Osteocyte (in vitro differentiated cells): ENCODE results near the gene SALL4. TPM values are rescaled to one million over a fixed set of nuclear protein-coding genes. Genes with fewer than 3 reads are reported as not detected.
"Not testable (repeated sequence)": the region's sequence is repeated elsewhere in the genome, so short reads cannot be mapped to it uniquely, and the experiment has no call there.

Experiments used
- DNase-seq: peaks from one replicate; pipeline ENCODE4 v3.0.0; 2021; ENCODE audit warnings: mixed read lengths; ENCODE audit not compliant: unreplicated experiment; ENCODE audit errors: extremely low spot score
- H3K27ac Mint-ChIP-seq: one replicate; pipeline ENCODE4 v1.8.0; 2021; ENCODE audit warnings: mild to moderate bottlenecking, mixed read lengths; ENCODE audit not compliant: unreplicated experiment
- H3K27me3 Mint-ChIP-seq: one replicate; pipeline ENCODE4 v1.8.0; 2021; ENCODE audit warnings: mixed read lengths; ENCODE audit not compliant: unreplicated experiment
- H3K36me3 Mint-ChIP-seq: one replicate; pipeline ENCODE4 v1.8.0; 2021; ENCODE audit warnings: mixed read lengths; ENCODE audit not compliant: unreplicated experiment
- H3K4me1 Mint-ChIP-seq: one replicate; pipeline ENCODE4 v1.8.0; 2021; ENCODE audit warnings: mixed read lengths; ENCODE audit not compliant: unreplicated experiment
- H3K4me3 Mint-ChIP-seq: one replicate; pipeline ENCODE4 v1.8.0; 2021; ENCODE audit warnings: mild to moderate bottlenecking, moderate library complexity, mixed read lengths; ENCODE audit not compliant: unreplicated experiment
- H3K9me3 Mint-ChIP-seq: one replicate; pipeline ENCODE4 v1.8.0; 2021; ENCODE audit warnings: mixed read lengths; ENCODE audit not compliant: unreplicated experiment
- total RNA-seq: library from RNA; stranded (reverse); gene quantifications from 2 replicates; pipeline ENCODE4 v1.2.1, GENCODE V29; 2021
- TF ChIP-seq, protein P1 (sequence below): fragments of 200-600 bp; sonication (generic); IDR thresholded peaks from 2 replicates; pipeline ENCODE4 v1.5.0; 2021; ENCODE audit warnings: antibody characterized with exemption, mild to moderate bottlenecking, moderate library complexity

The SALL4 gene
- total RNA-seq, 1 donor from 2014 or later: 2.6 TPM

DNA sequence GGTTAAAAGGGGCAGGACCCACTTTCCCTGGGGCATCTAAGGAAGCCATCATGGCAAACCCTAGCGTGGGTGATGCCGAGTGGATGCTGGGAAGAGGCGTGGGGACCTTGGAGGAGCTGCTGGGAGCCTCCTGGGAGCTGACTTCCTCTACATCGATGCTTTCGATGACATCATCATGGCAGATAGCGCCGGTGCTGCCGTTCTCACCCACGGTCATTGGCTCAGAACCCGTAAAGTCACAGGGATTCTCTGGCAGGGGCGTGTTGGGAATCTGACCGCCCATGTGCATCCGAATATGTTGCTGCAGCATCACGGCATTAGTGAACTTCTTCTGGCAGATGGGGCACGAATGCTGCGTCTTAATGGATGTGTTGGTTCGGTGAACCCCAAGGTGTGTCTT lies 12.1 kb downstream of the SALL4 start:
- Mint-ChIP-seq H3K36me3 (peaks cover 2% of the 10 kb centered on the region), H3K4me1 (no peaks in the 10 kb centered on the region), H3K9me3 (no peaks in the 10 kb centered on the region)

DNA sequence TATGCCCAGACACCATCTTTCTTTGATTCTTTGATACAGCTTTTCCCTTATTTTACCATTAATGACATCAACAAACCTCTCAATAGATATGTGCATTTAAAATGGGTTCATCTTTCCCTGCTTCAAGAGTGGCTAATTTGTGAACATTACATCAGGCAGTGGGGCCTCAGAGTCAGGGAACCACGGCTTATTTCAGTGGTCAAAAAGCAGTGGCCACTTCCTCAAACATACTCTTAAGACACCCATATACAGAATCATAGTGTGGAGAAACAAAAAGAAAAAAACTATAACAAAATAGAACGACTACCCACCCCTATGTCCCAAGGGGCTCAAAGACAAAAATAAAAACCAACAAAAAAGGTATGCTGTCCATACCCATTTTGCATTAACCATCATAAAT lies 12.9 kb downstream of the SALL4 start:
- Mint-ChIP-seq H3K27ac (no peak overlapping the region), H3K27me3 (no peaks in the 10 kb centered on the region), H3K36me3 (peaks cover 2% of the 10 kb centered on the region), H3K9me3 (no peaks in the 10 kb centered on the region), H3K4me1 (no peaks in the 10 kb centered on the region), H3K4me3 (no peak overlapping the region)
- TF ChIP-seq, protein P1, sequence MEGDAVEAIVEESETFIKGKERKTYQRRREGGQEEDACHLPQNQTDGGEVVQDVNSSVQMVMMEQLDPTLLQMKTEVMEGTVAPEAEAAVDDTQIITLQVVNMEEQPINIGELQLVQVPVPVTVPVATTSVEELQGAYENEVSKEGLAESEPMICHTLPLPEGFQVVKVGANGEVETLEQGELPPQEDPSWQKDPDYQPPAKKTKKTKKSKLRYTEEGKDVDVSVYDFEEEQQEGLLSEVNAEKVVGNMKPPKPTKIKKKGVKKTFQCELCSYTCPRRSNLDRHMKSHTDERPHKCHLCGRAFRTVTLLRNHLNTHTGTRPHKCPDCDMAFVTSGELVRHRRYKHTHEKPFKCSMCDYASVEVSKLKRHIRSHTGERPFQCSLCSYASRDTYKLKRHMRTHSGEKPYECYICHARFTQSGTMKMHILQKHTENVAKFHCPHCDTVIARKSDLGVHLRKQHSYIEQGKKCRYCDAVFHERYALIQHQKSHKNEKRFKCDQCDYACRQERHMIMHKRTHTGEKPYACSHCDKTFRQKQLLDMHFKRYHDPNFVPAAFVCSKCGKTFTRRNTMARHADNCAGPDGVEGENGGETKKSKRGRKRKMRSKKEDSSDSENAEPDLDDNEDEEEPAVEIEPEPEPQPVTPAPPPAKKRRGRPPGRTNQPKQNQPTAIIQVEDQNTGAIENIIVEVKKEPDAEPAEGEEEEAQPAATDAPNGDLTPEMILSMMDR: no peak
- DNase-seq: no peak

More for the DNA sequence above, 12.1 kb downstream of the SALL4 start:
- Mint-ChIP-seq H3K27ac (no peak overlapping the region), H3K4me3 (no peak overlapping the region), H3K27me3 (no peaks in the 10 kb centered on the region)
- TF ChIP-seq, protein P1: no peak
- DNase-seq: no peak

DNA sequence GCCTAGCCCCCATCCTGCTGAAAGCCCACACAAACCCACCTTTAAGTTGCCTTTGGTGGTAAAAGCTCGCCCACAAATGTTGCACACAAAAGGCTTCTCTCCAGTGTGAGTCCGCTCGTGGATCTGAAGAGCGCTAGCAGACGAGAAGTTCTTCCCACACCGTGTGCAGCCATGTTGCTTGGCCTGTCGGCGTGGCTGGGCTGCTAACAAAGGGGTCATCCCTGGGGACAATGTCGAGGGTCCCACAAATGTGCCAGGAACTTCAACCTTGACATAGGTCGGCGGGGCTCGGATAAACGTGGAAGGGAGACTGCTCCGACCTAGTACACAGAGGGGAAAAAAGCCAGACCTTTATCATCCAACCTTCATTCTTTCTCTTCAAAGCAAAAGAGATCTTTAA lies 13.5 kb downstream of the SALL4 start:
- Mint-ChIP-seq H3K9me3 (no peaks in the 10 kb centered on the region), H3K4me1 (no peaks in the 10 kb centered on the region), H3K4me3 (no peak overlapping the region), H3K36me3 (peaks cover 2% of the 10 kb centered on the region), H3K27ac (no peak overlapping the region), H3K27me3 (no peaks in the 10 kb centered on the region)
- no peak for DNase-seq
- TF ChIP-seq, protein P1: no peak

DNA sequence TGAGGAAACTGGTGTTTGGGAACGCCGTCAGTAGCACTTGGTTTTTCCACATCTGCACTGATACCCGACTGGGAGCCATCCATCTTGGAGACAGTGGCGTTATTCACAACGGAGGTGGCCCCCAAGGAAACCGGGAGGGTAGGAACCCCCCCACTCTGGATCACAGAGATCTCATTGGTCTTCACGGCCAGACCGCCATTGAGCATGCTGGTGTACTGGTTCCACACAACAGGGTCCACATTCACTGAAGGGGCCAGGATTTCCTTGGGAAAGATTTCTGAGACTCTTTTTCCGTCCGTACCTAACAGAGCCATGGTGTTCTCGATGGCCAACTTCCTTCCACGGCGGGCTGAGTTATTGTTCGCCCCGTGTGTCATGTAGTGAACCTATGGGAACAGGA lies 18.0 kb downstream of the SALL4 start:
- Mint-ChIP-seq H3K9me3 (no peaks in the 10 kb centered on the region), H3K27me3 (no peaks in the 10 kb centered on the region), H3K27ac (no peak overlapping the region), H3K4me3 (no peak overlapping the region), H3K4me1 (no peaks in the 10 kb centered on the region), H3K36me3 (no peaks in the 10 kb centered on the region)
- TF ChIP-seq, protein P1: no peak
- DNase-seq: no peak

DNA sequence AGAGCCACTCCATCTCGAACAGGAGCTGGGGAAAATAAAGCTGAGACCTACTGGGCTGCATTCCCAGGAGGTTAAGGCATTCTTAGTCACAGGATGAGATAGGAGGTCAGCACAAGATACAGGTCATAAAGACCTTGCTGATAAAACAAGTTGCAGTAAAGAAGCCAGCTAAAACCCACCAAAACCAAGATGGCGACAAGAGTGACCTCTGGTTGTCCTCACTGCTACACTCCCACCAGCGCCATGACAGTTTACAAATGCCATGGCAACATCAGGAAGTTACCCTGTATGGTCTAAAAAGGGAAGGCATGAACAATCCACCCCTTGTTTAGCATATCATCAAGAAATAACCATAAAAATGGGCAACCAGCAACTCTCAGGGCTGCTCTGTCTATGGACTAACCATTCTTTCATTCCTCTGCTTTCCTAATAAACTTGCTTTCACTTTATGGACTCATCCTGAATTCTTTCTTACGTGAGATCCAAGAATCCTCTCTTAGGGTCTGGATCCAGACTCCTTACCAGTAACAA lies 24.0 kb downstream of the SALL4 start:
- not testable (repeated sequence) for H3K4me3 Mint-ChIP-seq, DNase-seq, H3K9me3 Mint-ChIP-seq, H3K4me1 Mint-ChIP-seq, H3K27me3 Mint-ChIP-seq, H3K36me3 Mint-ChIP-seq, H3K27ac Mint-ChIP-seq

DNA sequence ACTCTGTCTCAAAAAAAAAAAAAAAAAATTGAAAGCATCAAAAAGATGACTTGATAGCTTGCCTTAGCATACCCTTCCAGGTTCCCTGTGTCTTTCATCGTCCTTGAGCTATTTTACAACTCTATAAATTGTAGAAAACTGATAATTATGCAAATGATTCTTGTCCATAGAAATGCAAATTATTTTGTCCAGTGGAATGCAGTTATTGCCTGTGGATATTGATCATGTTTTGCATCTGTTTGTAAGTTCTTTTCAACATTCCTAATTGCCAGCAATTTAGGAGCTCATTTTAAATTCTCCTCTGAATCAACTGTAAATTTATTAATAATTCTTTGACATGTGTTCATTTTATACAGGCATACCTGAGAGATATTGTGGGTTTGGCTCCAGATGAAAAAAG lies 27.1 kb downstream of the SALL4 start:
- Mint-ChIP-seq H3K36me3 (no peaks in the 10 kb centered on the region), H3K9me3 (no peaks in the 10 kb centered on the region), H3K27ac (no peak overlapping the region), H3K27me3 (no peaks in the 10 kb centered on the region), H3K4me3 (no peak overlapping the region), H3K4me1 (peaks cover 6% of the 10 kb centered on the region)
- TF ChIP-seq, protein P1: no peak
- no peak for DNase-seq
